Measurements from ENCODE around the gene SCLY.

The SCLY gene

DNA sequence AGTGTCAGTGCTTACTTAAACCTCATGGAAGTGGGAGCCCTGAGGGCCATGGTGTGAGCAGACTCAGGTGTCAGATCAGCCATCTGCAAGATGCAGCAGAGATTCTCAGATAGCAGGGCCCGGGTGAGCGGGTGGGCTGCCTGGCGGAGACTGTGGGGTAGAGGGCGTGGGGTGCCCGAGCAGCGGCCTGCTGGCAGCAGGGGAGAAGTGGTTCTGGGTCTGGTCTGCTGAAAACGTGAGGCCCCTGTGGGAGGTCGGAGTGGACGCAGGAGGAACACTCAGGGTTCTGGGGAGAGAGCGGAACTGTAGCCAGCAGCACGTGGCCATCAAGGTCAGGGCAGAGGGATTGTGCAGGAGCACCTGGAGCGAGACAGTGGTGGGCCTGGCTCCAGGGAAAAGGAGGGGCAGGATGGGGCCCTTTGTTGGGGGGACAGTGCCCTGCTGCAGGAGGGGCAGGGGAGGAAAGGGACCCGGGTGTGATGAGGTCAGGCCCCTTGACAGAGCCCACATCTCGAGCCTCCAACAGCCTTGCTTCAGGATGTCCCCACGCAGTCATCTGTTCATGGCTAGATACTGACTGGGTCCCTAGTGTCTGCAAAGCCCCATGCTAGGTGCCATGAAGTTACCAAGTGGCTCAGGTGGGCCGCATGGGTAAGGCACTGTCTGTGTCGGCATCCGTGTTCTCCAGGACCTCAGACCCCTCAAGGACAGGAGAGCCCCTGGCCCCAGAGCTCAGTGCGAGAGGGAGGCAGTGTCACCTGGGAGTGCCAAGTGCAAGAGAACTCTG is 36.6 kb downstream of the SCLY start:
- no peak for DNase-seq (ENCODE audit: low read depth in 1 of 2, low spot score in 1 of 2)

DNA sequence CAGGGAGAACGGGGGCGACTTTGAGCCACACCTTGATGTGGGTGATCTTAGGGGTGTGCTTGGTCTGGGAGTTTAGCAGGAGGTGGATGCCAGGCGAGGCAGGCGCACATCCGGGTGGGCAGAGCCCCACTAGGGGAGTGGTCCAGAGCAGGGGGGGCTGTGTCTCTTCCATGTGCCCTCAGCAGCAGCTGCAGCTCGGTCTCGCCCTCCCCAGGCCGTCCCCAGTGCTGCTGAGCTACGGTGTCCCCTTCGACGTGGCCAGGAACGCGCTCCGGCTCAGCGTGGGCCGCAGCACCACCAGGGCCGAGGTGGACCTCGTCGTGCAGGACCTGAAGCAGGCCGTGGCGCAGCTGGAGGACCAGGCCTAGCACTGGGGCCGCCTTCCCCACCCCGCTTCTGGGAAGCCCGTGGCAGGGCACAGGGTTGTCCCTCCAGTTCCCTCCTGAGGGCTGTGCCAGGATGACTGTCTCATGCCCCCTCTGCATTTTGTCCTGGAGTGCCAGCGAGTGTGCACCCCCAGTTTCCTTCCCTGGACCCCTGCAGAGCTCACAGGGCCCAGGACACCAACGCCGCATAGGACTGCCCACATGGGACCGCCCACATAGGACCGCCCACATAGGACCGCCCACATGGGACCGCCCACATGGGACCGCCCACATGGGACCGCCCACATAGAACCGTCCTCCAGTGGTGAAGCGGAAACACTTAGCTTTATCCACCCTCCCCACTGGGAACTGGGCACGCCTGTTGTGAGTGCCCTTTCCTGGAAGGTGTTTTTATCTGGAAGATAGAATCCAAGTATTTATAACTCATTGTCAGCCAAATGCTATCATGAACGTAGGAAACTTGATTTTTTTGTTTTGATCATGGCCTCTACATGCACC is 37.4 kb downstream of the SCLY start:
- no peak for DNase-seq (ENCODE audit: low read depth in 1 of 2, low spot score in 1 of 2)

- no peak for DNase-seq (ENCODE audit: low read depth in 1 of 2, low spot score in 1 of 2)
These were observed 38.3 kb downstream of the SCLY start for GRCh38 chr2:238098901-238099713.

DNA sequence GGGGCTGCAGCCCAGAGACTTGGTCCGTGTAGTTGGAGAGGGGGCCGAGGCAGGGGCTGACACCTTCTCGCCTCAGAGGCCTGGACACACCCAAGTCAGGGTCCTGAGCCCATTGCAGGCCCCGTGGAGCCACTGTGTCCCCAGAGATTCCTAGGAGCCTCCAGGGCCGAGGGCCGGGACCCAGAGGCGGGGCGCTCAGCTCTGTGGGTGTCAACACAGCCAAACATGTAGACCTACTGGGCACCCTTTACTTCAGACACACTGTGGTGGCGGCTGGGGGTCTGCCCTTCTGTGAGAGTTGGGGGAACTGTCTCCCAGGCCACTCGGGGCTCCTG is 38.9 kb downstream of the SCLY start:
- no peak for DNase-seq (ENCODE audit: low read depth in 1 of 2, low spot score in 1 of 2)

GRCh38 chr2:238100049-238100820 is 39.4 kb downstream of the SCLY start, which contains the start of gene ESPNL:
TSS of gene ESPNL (plus strand) at chr2:238100340. CDS start at chr2:238100420, 80 bp downstream.
- no peak for DNase-seq (ENCODE audit: low read depth in 1 of 2, low spot score in 1 of 2)

GRCh38 chr2:238100821-238101771 is 40.3 kb downstream of the SCLY start:
- no peak for DNase-seq (ENCODE audit: low read depth in 1 of 2, low spot score in 1 of 2)

- DNase-seq (ENCODE audit: low read depth in 1 of 2, low spot score in 1 of 2) = no peak
These were observed 41.4 kb downstream of the SCLY start for GRCh38 chr2:238101891-238102841.

- DNase-seq (ENCODE audit: low read depth in 1 of 2, low spot score in 1 of 2) = no peak
These were observed 42.1 kb downstream of the SCLY start for GRCh38 chr2:238102865-238103264.

DNA sequence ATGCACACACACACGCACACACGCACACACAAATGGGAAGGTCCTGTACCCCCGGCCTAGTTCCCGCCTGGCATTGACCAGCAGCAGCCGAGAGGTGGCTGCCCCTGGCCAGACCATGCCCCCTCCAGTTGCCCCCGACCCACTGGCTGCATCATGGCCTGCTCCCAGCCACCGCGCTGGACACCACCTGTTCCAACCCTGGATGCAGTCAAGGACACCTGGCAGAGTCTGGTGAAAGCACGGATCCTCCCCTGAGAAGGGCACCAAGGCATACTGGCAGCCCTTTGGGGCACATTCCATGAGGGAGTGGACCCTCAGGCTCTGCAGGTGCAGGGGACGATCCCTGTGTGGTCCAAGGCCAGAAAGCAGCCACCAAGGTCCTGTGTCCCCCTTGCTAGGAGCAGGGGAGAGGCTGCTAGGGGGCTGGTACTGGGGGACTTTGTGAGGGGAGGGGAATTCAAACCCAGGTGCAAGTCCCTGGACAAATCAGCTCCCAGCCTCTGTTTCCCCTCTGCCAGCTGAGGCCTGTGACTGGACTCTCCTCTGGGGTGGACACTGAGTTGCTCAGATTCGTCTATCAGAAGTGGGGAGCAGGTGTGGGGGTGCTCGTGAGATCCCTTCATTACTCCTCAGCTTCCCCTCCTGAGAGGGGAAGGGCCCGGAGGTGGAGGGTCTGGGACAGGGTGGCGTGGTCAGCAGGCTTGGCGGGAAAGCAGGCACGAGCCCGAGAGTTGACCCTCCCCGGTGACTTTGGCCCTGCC is 42.8 kb downstream of the SCLY start:
- DNase-seq (ENCODE audit: low read depth in 1 of 2, low spot score in 1 of 2) = no peak

GRCh38 chr2:238104226-238104690 is 43.5 kb downstream of the SCLY start:
- no peak for DNase-seq (ENCODE audit: low read depth in 1 of 2, low spot score in 1 of 2)

DNA sequence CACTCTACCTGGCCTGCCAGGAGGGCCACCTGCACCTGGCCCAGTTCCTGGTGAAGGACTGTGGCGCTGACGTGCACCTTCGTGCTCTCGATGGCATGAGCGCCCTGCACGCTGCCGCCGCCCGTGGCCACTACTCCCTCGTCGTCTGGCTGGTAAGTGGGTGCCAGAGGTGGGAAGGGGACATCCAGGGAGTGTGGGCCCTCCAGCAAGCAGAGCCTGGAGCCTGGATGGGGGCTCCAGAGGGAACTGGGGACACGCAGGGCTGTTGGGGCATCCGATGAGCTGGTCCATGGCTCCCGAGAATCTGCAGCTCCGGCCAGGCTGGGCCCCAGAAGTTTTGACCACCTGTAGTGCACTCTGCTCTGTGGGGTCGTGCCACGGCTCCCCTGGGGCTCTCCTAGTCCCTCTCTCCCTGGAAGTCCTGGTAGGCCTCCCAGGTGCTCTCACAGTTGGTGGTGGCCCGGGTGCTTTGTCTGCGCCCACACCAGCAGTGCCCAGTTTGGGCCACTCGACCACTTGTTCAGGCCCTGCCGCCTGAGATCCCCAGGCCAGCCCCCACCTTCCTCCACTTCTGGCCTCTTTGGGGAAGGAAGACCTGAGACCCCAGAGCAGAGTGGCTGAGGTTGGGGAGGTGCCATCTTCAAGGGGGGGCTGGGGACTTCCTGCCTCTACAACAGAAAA is 44.0 kb downstream of the SCLY start:
- DNase-seq (ENCODE audit: low read depth in 1 of 2, low spot score in 1 of 2) = no peak

- DNase-seq (ENCODE audit: low read depth in 1 of 2, low spot score in 1 of 2) = no peak
These were observed 44.9 kb downstream of the SCLY start for GRCh38 chr2:238105506-238106338.

DNA sequence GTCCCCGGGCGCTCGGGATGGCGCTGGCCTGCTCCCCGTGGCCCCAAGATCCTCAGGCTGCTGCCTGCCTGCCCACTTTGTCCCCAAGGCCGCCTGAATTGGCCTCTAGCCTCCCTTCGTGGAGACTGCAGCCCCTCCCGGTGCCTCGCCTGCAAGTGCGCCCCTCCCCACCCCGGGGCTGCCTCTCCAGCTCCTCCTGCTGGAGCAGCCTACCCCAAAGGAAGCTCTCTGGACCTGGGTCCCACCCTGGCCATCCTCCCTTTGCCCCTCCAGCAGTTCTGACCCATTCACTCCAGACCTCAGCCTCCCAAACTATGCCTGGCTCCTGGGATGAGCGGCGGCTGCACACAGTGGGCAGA is 45.5 kb downstream of the SCLY start:
- DNase-seq (ENCODE audit: low read depth in 1 of 2, low spot score in 1 of 2) = no peak

DNA sequence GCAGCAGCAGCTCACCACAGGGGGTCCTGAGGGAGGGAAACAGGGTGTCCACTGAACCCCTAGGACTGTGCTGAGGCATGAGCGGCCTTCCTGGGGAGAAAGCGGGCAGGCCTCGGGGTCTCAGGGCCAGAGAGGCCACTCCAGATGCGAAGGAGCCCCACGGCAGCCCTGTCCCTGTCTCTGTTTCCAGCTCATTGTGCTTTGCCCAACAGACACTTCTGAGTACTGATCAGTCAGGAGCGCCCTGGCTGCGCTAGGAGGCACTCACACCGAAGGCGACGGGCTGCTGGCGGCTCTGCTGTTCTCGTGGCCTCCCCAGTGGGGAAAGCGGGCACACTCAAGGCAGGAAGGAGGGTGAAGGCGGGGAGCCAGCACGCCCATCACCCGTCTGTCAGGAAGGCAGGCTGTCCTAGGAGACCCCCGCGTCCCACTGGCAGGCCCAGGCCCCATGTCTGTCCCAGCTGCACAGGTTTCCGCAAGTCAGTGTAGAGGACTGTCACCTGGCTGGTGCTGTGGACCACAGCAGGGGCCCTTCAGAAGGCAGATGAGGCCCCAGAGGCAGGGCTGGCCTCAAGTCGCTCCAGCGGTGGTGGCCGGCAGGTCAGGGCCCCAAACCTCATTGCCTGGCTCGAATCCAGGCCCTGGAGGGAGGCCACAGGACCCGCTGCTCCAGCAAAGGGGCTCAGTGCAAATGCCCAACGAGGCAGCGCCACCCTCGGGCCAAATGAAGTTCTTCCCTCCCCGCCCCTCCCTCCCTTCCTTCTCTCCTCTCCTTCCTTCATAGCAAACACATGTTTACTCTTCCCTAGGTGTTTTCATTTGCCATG is 46.1 kb downstream of the SCLY start:
- DNase-seq (ENCODE audit: low read depth in 1 of 2, low spot score in 1 of 2) = no peak

Measured in stimulated activated CD4-positive, alpha-beta T cell treated with anti-CD3 and anti-CD28 coated beads, Interleukin-15, amount 100 ng/mL, for 1 hour (primary cell).